Activated gamma-delta T cell (primary cell): ENCODE measurements around the gene LRRC8B.
"Not testable (repeated sequence)": the region's sequence is repeated elsewhere in the genome, so short reads cannot be mapped to it uniquely, and the experiment has no call there.

Source experiments
- DNase-seq: peaks from one replicate; lab custom pipeline; 2025; lab: John Stamatoyannopoulos, UW
- total RNA-seq, 2 donors: gene quantifications; one replicate each; lab custom pipeline; 2026; lab: John Stamatoyannopoulos, UW

Gene LRRC8B
- 19.9 to 39.5 reads per million in 2 donors for total RNA-seq

- peak; percentile 83 for DNase-seq
Measured at GRCh38 chr1:89524369-89525168, at the start of gene LRRC8B. Gene LRRC8B, plus strand, starts transcription at chr1:89524829. Its CDS starts 57,822 bp downstream, at chr1:89582651.

DNA sequence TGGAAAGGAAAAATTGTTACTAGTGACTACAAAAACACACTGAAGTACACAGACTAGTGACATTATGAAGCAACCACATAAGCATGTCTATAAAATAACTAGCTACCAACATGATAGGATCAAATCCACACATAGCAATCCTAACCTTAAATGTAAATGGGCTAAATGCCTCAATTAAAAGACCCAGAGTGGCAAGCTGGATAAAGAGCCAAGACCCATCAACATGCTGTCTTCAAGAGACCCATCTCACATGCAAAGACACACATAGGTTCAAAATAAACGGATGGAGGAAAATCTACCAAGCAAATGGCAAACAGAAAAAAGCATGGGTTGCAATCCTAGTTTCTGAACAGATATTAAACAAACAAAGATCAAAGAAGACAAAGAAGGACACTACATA is 49.4 kb upstream of the LRRC8B start:
- no peak for DNase-seq

- no peak for DNase-seq
Measured at GRCh38 chr1:89476072-89476471, 48.6 kb upstream of the LRRC8B start.

DNA sequence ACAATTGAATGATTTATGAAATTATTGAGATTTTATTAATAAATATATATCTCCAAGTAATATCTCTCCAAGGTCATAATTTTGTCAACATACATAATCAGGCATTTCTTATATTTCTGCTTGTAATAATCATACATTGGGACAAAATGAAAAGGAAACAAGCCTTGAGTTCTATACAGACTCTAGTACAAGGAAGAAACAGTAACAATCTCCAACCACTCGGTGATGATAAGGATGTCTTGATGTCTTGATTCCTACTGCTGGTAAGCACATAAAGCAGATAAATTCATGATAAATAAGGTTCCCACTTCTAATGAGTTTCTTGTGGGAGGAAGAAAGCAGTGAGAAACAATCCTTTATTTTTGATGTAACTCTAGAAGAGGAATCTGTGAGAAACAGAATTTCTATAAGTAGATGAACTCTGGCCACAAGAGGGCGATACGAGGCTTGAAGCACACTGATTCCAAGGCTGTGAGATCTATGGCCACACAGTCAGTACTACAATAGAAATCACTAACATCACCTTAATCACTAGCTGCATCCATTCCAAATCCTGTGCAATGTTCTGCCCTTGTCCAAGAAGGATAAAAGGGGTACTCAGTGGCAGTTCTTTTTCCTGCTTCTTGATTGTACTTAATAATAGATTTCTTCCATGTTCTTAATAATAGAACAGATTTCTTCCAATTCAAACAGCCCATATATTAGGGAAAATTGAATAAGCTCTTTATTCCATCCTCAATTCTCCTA is 41.4 kb upstream of the LRRC8B start:
- no peak for DNase-seq

DNA sequence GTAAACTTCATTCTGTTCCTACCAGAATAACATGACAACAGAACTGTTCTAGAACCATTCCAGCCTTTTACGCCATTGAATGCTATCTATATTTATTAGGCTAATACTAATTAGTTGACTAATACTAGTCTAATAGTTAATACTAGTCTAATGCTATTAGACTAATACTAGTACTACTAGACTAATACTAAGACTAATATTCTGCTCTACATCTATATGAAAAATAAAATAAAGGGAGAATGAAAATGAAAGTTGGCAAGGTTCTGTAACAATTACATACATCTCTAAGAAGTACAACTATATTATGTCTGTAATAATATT is 40.9 kb upstream of the LRRC8B start:
- DNase-seq: no peak

- DNase-seq: no peak
Measured at GRCh38 chr1:89484092-89485038, 40.3 kb upstream of the LRRC8B start.

GRCh38 chr1:89487972-89488371 is 36.7 kb upstream of the LRRC8B start:
- DNase-seq: no peak

DNA sequence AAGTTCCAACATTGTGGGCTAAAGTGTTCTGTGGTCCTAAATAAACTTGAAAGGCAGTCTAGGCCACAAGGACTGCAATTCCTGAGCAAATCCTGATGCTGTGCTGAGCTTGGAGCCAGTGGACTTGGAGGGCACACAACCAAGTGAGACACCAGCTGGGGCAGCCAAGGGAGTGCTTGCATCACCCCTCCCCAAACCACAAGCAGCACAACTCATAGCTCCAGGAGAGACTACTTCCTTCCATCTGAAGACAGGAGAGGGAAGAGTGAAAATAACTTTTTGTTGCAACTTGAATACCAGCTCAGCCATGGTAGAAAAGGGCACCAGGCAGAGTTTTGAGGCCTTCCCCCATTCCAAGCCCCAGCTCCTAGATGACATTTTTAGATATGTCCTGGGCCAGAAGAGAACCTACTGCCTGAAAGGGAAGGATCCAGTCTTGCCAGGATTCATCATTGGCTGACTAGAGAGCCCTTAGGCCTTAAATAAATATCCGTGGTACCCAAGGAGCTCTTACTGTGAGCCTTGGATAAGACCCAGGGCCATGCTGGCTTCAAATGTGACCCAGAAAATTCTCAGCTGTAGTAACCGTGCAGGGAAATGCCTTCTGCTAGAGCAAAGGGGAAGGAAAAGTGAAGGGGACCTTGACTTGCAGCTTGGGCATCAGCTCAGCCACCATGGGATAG is 35.4 kb upstream of the LRRC8B start:
- DNase-seq: no peak

DNA sequence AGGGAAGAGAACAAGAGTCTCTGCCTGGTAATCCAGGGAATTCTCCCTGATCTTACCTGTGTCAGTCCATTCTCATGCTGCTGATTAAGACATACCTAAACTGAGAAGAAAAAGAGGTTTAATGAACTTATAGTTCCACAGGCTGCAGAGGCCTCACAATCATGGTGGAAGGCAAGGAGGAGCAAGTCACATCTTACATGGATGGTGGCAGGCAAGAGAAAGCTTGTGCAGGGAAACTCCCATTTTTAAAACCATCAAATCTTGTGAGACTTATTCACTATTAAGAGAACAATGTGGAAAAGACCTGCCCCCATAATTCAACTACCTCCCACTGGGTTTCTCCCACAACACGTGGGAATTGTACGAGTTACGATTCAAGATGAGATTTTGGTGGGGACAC is 34.2 kb upstream of the LRRC8B start:
- DNase-seq: no peak

- no peak for DNase-seq
Measured at GRCh38 chr1:89499320-89499719, 25.3 kb upstream of the LRRC8B start.

DNA sequence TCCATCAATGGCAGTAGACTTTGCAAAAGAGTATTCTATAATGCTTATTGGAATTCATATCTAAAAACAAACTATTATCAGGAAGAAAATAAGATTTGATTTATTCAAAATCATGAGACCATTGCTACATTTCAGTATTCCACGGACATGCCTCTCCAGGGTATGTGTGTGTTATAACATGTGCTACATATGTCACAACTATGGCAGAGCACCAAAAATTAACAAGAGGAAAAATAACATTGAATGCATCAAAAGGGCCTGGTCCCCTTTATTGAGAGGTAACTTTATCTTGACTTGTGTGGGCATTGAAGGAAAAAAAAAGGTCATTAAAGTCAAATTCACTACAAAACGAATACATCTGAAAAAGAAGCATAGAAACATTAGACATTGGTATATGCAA is 22.6 kb upstream of the LRRC8B start:
- DNase-seq: no peak

DNA sequence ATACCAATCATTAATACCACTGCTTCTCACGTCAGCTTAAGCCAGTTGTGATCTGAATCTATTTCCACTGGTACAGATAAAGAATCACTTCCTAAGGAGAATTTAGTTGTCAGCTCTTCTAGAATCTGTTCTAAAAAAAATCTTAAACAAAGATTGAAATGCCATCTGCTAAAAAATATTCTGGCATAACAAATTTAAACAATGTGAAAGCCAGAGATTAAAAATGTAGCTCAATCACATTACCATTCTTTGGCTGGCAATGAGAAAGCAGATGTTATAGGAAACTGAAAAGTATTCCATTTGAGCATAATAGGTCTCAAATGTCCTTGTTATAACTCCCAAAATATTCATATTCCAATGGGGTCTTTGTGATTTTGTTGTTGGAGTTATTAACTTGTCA is 21.7 kb upstream of the LRRC8B start:
- DNase-seq: no peak

DNA sequence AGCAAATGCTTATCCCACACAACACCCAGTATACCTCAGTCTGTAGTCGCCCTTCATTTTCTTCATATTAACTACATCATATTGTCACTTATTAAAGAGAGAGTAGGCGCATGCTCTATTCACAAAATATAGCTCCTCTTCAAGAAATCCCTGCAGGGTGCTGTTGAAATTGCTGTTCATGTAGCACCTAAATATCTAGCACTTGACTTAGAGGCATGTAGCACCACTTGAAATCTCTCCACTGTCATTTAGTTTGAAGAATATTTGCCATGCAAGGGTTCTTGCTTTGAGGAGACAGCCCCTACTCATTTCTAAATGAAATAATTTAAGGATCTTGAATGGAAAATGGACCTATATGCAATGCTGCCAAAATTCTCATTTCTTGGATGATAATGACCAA is 20.9 kb upstream of the LRRC8B start:
- no peak for DNase-seq

- DNase-seq: not testable (repeated sequence)
Measured at GRCh38 chr1:89510061-89510460, 14.6 kb upstream of the LRRC8B start.

GRCh38 chr1:89512996-89513720 is 11.5 kb upstream of the LRRC8B start:
- DNase-seq: no peak

DNA sequence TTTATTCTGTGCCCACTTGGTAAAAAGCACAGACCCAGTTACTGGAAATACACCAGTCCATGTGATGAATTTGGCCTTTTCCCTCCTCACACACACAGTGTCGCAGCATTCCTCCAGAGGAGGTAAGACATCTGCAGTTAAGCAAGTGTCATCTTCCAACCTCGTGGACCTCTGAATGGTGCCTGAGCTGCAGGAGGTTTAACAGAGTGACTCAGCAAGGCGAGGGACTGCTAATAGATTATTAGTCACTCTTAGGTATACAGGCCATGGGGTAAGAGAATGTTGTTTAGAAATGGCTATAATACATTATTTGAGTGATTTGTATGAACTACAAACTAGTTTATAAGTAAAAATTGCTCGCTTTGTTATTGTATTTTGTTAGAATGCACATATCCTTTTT is 8.6 kb upstream of the LRRC8B start:
- DNase-seq: no peak

- DNase-seq: no peak
Measured at GRCh38 chr1:89518221-89518631, 6.4 kb upstream of the LRRC8B start.

GRCh38 chr1:89519779-89520358 is 4.8 kb upstream of the LRRC8B start:
- DNase-seq: no peak

DNA sequence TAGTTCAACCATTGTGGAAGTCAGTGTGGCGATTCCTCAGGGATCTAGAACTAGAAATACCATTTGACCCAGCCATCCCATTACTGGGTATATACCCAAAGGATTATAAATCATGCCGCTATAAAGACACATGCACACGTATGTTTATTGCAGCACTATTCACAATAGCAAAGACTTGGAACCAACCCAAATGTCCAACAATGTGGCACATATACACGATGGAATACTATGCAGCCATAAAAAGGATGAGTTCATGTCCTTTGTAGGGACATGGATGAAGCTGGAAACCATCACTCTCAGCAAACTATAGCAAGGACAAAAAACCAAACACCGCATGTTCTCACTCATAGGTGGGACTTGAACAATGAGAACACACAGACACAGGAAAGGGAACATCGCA is 2.7 kb upstream of the LRRC8B start:
- not testable (repeated sequence) for DNase-seq

DNA sequence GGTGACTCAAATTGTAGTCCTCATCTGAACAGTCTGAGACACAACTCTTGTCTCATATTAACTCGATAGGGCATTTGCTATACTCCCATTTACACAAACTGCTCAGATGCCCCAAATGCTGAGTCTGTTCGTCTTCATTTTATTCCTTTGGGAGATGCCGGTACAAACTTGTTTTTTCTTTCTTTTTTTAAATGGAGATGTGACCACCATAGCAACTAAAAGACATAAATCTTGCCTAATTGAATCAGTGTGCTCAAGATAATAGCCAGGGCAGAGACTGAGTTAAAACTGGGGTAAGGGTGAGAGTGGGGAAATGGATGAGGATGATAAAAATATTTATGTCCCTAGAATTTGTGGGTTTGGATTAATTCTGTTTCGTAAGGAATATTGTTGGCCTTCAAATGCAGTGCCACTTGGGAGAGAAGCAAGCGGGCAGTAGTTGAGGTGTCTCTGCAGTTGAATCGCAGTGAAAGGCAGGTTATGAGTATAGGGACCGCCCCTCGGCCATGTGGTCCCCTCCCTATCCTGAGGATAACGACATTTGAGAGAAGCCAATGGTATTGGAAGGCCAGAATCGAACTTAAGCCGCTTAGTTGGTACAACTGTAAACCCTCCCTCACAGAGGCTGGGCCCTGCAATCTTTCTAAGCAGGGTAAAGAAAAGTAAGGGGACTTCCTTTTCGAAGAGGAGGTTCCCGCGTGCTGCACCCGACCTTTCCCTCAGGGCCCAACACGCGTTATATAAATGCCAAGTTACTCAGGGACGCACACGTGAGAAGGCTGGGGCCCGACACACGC is 859 bp upstream of the LRRC8B start:
- DNase-seq: no peak
